IMR-90 (cell line): ENCODE results near the gene SPTB. TPM values are rescaled to one million over a fixed set of nuclear protein-coding genes. Genes with fewer than 3 reads are reported as not detected.

Experiments used
- ATAC-seq: fragments of 200-7000 bp; cut with Tn5 transposase; 2 replicates; pipeline ENCODE4 v1.9.1; 2020; ENCODE audit warnings: low read depth, mild to moderate bottlenecking, moderate library complexity
- BruUV-seq: library from RNA; stranded (reverse); fragments of 400-500 nt; replicated peaks from 2 replicates; lab custom pipeline; 2021; lab: Mats Ljungman, UMichigan
- CTCF ChIA-PET: fragments of 300-600 bp; formaldehyde crosslinking; extraction: SDS; loops from one replicate; lab custom pipeline; 2021; ENCODE audit warnings: antibody characterized with exemption; lab: Yijun Ruan, JAX
- POLR2A ChIA-PET: fragments of 300-600 bp; sonication (Branson Sonifier 250); formaldehyde crosslinking; loops from one replicate; lab custom pipeline; 2022; ENCODE audit warnings: antibody characterized with exemption; ENCODE audit not compliant: unreplicated experiment; lab: Charles Lee
- DNase-seq: peaks from one replicate; pipeline ENCODE4 v3.0.0; 2013
- H2AFZ ChIP-seq: replicated peaks from 2 replicates; pipeline ENCODE3; 2013; ENCODE audit warnings: low read length, mild to moderate bottlenecking; ENCODE audit not compliant: poor library complexity
- H2AK5ac ChIP-seq: 2 replicates; pipeline ENCODE4 v1.6.1; 2013; ENCODE audit warnings: low read depth, low read length, inconsistent platforms
- H2AK9ac ChIP-seq: replicated peaks from 2 replicates; pipeline ENCODE3; 2013; ENCODE audit warnings: mild to moderate bottlenecking, low read depth, low read length, moderate library complexity; ENCODE audit not compliant: poor library complexity
- H2BK120ac ChIP-seq: 2 replicates; pipeline ENCODE4 v1.6.1; 2013; ENCODE audit warnings: low read depth, low read length, inconsistent platforms
- H2BK15ac ChIP-seq: 3 replicates; pipeline ENCODE4 v1.6.1; 2013; ENCODE audit warnings: low read depth, low read length, inconsistent platforms
- H2BK20ac ChIP-seq: 2 replicates; pipeline ENCODE4 v1.6.1; 2013; ENCODE audit warnings: low read depth, mild to moderate bottlenecking, inconsistent platforms, low read length, moderate library complexity
- H2BK5ac ChIP-seq: 2 replicates; pipeline ENCODE4 v1.6.1; 2013; ENCODE audit warnings: mild to moderate bottlenecking, low read depth, low read length, inconsistent platforms; ENCODE audit not compliant: poor library complexity, severe bottlenecking
- H3K14ac ChIP-seq: replicated peaks from 2 replicates; pipeline ENCODE4 v1.6.1; 2013; ENCODE audit warnings: low read depth, low read length, inconsistent platforms
- H3K18ac ChIP-seq: 2 replicates; pipeline ENCODE4 v1.6.1; 2013; ENCODE audit warnings: low read depth, low read length, control low read depth
- H3K23ac ChIP-seq: 2 replicates; pipeline ENCODE4 v1.6.1; 2013; ENCODE audit warnings: low read depth, low read length, inconsistent platforms
- H3K27ac ChIP-seq: 2 replicates; pipeline ENCODE4 v1.5.1; 2013; ENCODE audit warnings: mild to moderate bottlenecking, control low read depth, low read length; ENCODE audit not compliant: insufficient read depth
- H3K27me3 ChIP-seq: 2 replicates; pipeline ENCODE4 v1.6.1; 2013; ENCODE audit warnings: low read length; ENCODE audit not compliant: control insufficient read depth, insufficient read depth
- H3K36me3 ChIP-seq: 2 replicates; pipeline ENCODE4 v1.6.1; 2013; ENCODE audit warnings: low read length, mixed read lengths; ENCODE audit not compliant: control insufficient read depth, insufficient read depth
- H3K4ac ChIP-seq: 2 replicates; pipeline ENCODE4 v1.6.1; 2013; ENCODE audit warnings: low read depth, low read length, inconsistent platforms
- H3K4me1 ChIP-seq: 2 replicates; pipeline ENCODE4 v1.6.1; 2013; ENCODE audit warnings: low read length, mixed read lengths; ENCODE audit not compliant: control insufficient read depth, insufficient read depth
- H3K4me2 ChIP-seq: 2 replicates; pipeline ENCODE4 v1.6.1; 2013; ENCODE audit warnings: low read depth, mild to moderate bottlenecking, control low read depth, low read length, moderate library complexity
- H3K4me3 ChIP-seq: 2 replicates; pipeline ENCODE4 v1.5.1; 2013; ENCODE audit warnings: low read depth, mild to moderate bottlenecking, control low read depth, low read length, moderate library complexity; ENCODE audit not compliant: insufficient read depth
- H3K56ac ChIP-seq: 2 replicates; pipeline ENCODE4 v1.6.1; 2013; ENCODE audit warnings: low read length, inconsistent platforms; ENCODE audit not compliant: insufficient read depth; ENCODE audit errors: extremely low read depth
- H3K79me1 ChIP-seq, 2 experiments: 2 replicates each; pipeline ENCODE4 v1.6.1; 2013; ENCODE audit warnings: low read length in 2 of 2, inconsistent platforms in 1 of 2, low read depth in 1 of 2
- H3K9ac ChIP-seq: 2 replicates; pipeline ENCODE4 v1.6.1; 2013; ENCODE audit warnings: low read depth, low read length, control low read depth
- H3K9me1 ChIP-seq: 2 replicates; pipeline ENCODE4 v1.6.1; 2013; ENCODE audit warnings: low read length, inconsistent platforms; ENCODE audit not compliant: insufficient read depth
- H3K9me3 ChIP-seq: 2 replicates; pipeline ENCODE4 v1.6.1; 2013; ENCODE audit warnings: low read length; ENCODE audit not compliant: control insufficient read depth, insufficient read depth
- H4K20me1 ChIP-seq: 2 replicates; pipeline ENCODE4 v1.6.1; 2013; ENCODE audit warnings: low read length, inconsistent platforms; ENCODE audit not compliant: insufficient read depth
- H4K5ac ChIP-seq: 2 replicates; pipeline ENCODE4 v1.6.1; 2013; ENCODE audit warnings: mild to moderate bottlenecking, low read depth, low read length, control low read depth
- H4K8ac ChIP-seq, 2 experiments: 2 replicates each; pipeline ENCODE4 v1.6.1; 2013; ENCODE audit warnings: low read depth in 2 of 2, low read length in 2 of 2, control low read depth in 1 of 2, inconsistent platforms in 1 of 2
- H4K91ac ChIP-seq: 2 replicates; pipeline ENCODE4 v1.6.1; 2013; ENCODE audit warnings: low read depth, low read length, inconsistent platforms; ENCODE audit not compliant: insufficient read depth
- BHLHE40 ChIP-seq: fragments of 150-350 bp; IDR thresholded peaks from 2 replicates; pipeline ENCODE4 v1.6.1; 2016; ENCODE audit warnings: mild to moderate bottlenecking, low read depth, low read length
- CEBPB ChIP-seq: IDR thresholded peaks from 2 replicates; pipeline ENCODE4 v1.6.1; 2012; ENCODE audit warnings: low read depth, low read length, improper control_type of control experiment
- CHD1 ChIP-seq: IDR thresholded peaks from 2 replicates; pipeline ENCODE4 v1.6.1; 2012; ENCODE audit warnings: low read depth, low read length, improper control_type of control experiment
- CTCF ChIP-seq: conservative IDR thresholded peaks from 2 replicates; pipeline ENCODE4 v1.5.1; 2012; ENCODE audit warnings: mild to moderate bottlenecking, low read depth, low read length, improper control_type of control experiment
- ELK1 ChIP-seq: fragments of 150-350 bp; IDR thresholded peaks from 2 replicates; pipeline ENCODE4 v1.6.1; 2016; ENCODE audit warnings: low read depth, mild to moderate bottlenecking, low read length, moderate library complexity, borderline replicate concordance
- FOS ChIP-seq: fragments of 150-350 bp; IDR thresholded peaks from 2 replicates; pipeline ENCODE4 v1.6.1; 2016; ENCODE audit warnings: low read depth, low read length
- MAFK ChIP-seq: IDR thresholded peaks from 2 replicates; pipeline ENCODE4 v1.6.1; 2012; ENCODE audit warnings: low read depth, low read length, improper control_type of control experiment
- MAZ ChIP-seq: IDR thresholded peaks from 2 replicates; pipeline ENCODE4 v1.6.1; 2012; ENCODE audit warnings: low read depth, mild to moderate bottlenecking, low read length, improper control_type of control experiment, moderate library complexity, borderline replicate concordance
- MXI1 ChIP-seq: IDR thresholded peaks from 2 replicates; pipeline ENCODE4 v1.6.1; 2012; ENCODE audit warnings: low read depth, mild to moderate bottlenecking, low read length, moderate library complexity, borderline replicate concordance
- NFE2L2 ChIP-seq: fragments of 150-350 bp; IDR thresholded peaks from 2 replicates; pipeline ENCODE4 v1.6.1; 2016; ENCODE audit warnings: low read depth, mild to moderate bottlenecking, low read length
- POLR2A ChIP-seq: IDR thresholded peaks from 2 replicates; pipeline ENCODE4 v1.6.1; 2012; ENCODE audit warnings: mild to moderate bottlenecking, low read depth, low read length
- RAD21 ChIP-seq: IDR thresholded peaks from 2 replicates; pipeline ENCODE4 v1.6.1; 2012; ENCODE audit warnings: low read length, improper control_type of control experiment
- RCOR1 ChIP-seq: IDR thresholded peaks from 2 replicates; pipeline ENCODE4 v1.6.1; 2012; ENCODE audit warnings: mild to moderate bottlenecking, low read length, improper control_type of control experiment; ENCODE audit not compliant: insufficient replicate concordance
- RFX5 ChIP-seq: IDR thresholded peaks from 2 replicates; pipeline ENCODE4 v1.8.0; 2012; ENCODE audit warnings: low read depth, mild to moderate bottlenecking, low read length, moderate library complexity
- SMC3 ChIP-seq: fragments of 150-350 bp; IDR thresholded peaks from 2 replicates; pipeline ENCODE4 v1.6.1; 2016; ENCODE audit warnings: low read depth, mild to moderate bottlenecking, antibody characterized with exemption, low read length, moderate library complexity
- USF2 ChIP-seq: fragments of 150-350 bp; IDR thresholded peaks from 2 replicates; pipeline ENCODE4 v1.6.1; 2017; ENCODE audit warnings: mild to moderate bottlenecking, antibody characterized with exemption, low read length, low read depth
- WGBS, 2 experiments: methylation state at CpG; one replicate each; pipeline versions ENCODE4 v1.1.5 to v1.1.7; 2013; ENCODE audit warnings: missing lambda C conversion rate in 2 of 2; ENCODE audit not compliant: insufficient read length in 1 of 2; ENCODE audit errors: extremely low coverage in 2 of 2; 5-methylcytosine and 5-hydroxymethylcytosine counted together
- dilution Hi-C: fragments of 300-500 bp; cut with HindIII; formaldehyde crosslinking; loops from one replicate; pipeline ENCODE4 v1.14.3; 2018; ENCODE audit warnings: low sequenced_read_pairs; ENCODE audit not compliant: unreplicated experiment
- in situ Hi-C: fragments of 300-500 bp; cut with MboI; formaldehyde crosslinking; loops from 3 replicates; pipeline ENCODE4 v1.14.3; 2019; ENCODE audit warnings: low sequenced_read_pairs, inconsistent platforms, mixed read lengths
- intact Hi-C: fragments of 100-400 bp; cut with micrococcal nuclease; formaldehyde crosslinking; loops from 2 replicates; pipeline ENCODE4 v1.10.0; 2022
- polyA plus RNA-seq, 3 experiments: library from polyadenylated mRNA; depleted of rRNA; stranded (reverse); fragments of >200 nt; gene quantifications; 2 replicates each; pipeline ENCODE4 v1.2.3, GENCODE V29; 2012; ENCODE audit warnings: low replicate concordance in 1 of 3
- total RNA-seq: library from RNA; depleted of rRNA; stranded (reverse); fragments of >200 nt; gene quantifications from 2 replicates; pipeline ENCODE4 v1.2.3, GENCODE V29; 2012

SPTB gene
- total and polyA plus RNA-seq, 2 of the 4 experiments (the other 2 are of a cell fraction) = under 0.01 to 0.07 TPM

- intact Hi-C loops (no loop called here), dilution Hi-C loops (no loop called here), in situ Hi-C loops (no loop called here)
- WGBS, 2 experiments = 77% methylated on average over 9 of the region's 9 CpGs; no CpG with 5 or more reads in 1 of the 2 experiments
- Histone ChIP-seq H2BK5ac (no peak overlapping the region), H3K4me1 (no peaks in the 10 kb centered on the region), H3K79me1 (no peaks in the 10 kb centered on the region), H3K9me3 (no peaks in the 10 kb centered on the region), H2BK15ac (no peak overlapping the region), H3K27me3 (peaks cover 62% of the 10 kb centered on the region), H3K9me1 (no peaks in the 10 kb centered on the region), H3K18ac (no peak overlapping the region), H4K20me1 (no peaks in the 10 kb centered on the region), H3K4me3 (no peak overlapping the region), H4K8ac (no peak overlapping the region), H2AK5ac (no peak overlapping the region), H4K5ac (no peak overlapping the region), H3K9ac (no peak overlapping the region), H3K4me2 (no peak overlapping the region), H3K36me3 (no peaks in the 10 kb centered on the region), H3K14ac (no peak overlapping the region), H3K23ac (no peak overlapping the region), H2AK9ac (no peak overlapping the region), H4K91ac (no peak overlapping the region), H2BK120ac (no peak overlapping the region), H3K27ac (no peak overlapping the region), H3K4ac (no peak overlapping the region), H2BK20ac (no peak overlapping the region), H2AFZ (peak overlapping the region; percentile 36), H3K56ac (no peak overlapping the region)
- CTCF ChIA-PET = no interaction called here
- no peak for TF ChIP-seq ELK1
- no peak for TF ChIP-seq USF2
- TF ChIP-seq RFX5 = no peak
- TF ChIP-seq RCOR1 = no peak
- TF ChIP-seq CEBPB = no peak
- TF ChIP-seq BHLHE40 = no peak
- TF ChIP-seq MAFK = no peak
- TF ChIP-seq SMC3 = no peak
- TF ChIP-seq NFE2L2 = no peak
- TF ChIP-seq FOS = no peak
- no peak for TF ChIP-seq RAD21
- TF ChIP-seq MAZ = no peak
- no peak for TF ChIP-seq CHD1
- no peak for TF ChIP-seq CTCF
- TF ChIP-seq POLR2A = no peak
- no peak for TF ChIP-seq MXI1
- no peak for DNase-seq
- POLR2A ChIA-PET = no interaction called here
- BruUV-seq = no TSS peak
- ATAC-seq = no peak
These were observed 61.6 kb downstream of the SPTB start for GRCh38 chr14:64818151-64818550.
